Stimulated activated naive CD8-positive, alpha-beta T cell treated with anti-CD3 and anti-CD28 coated beads, Interleukin-15, Interleukin-2, amounts not matched to agents 100 ng/mL and 50 ng/mL, for 24 hours (primary cell): ENCODE results near the gene PIGT.

Source experiments
- H3K27ac Mint-ChIP-seq: one replicate; pipeline ENCODE4 v1.8.0; 2021; ENCODE audit warnings: mild to moderate bottlenecking, mixed read lengths
- H3K27me3 Mint-ChIP-seq: one replicate; pipeline ENCODE4 v1.8.0; 2021; ENCODE audit warnings: mixed read lengths
- H3K36me3 Mint-ChIP-seq: one replicate; pipeline ENCODE4 v1.8.0; 2021; ENCODE audit warnings: low read depth, mixed read lengths
- H3K4me1 Mint-ChIP-seq: one replicate; pipeline ENCODE4 v1.8.0; 2021; ENCODE audit warnings: low read depth, mixed read lengths
- H3K4me3 Mint-ChIP-seq: one replicate; pipeline ENCODE4 v1.8.0; 2021; ENCODE audit warnings: mild to moderate bottlenecking, mixed read lengths
- H3K9me3 Mint-ChIP-seq: one replicate; pipeline ENCODE4 v1.8.0; 2021; ENCODE audit warnings: mixed read lengths

Gene PIGT

DNA sequence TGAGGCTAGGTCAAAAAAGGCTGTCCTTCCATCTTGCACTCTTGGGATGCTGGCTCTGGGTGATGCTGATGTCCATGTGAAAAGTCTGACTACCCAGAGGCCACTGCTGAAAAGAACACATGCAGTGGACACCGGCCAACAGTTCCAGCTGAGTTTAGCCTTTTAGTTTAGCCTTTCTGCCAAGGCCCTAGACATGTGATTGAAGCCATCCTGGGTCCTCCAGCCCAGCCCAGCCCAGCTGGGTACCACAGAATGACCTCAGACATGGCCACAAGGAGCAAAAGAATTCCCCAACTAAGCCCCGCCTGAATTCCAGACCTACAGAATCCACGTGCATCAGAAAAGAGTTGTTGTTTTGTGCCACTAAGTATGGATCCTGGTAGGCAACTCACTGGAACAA is 17.4 kb downstream of the PIGT start:
- Mint-ChIP-seq H3K4me1 (peaks cover 27% of the 10 kb centered on the region), H3K4me3 (no peak overlapping the region), H3K27ac (no peak overlapping the region), H3K36me3 (peaks cover 25% of the 10 kb centered on the region), H3K9me3 (no peaks in the 10 kb centered on the region), H3K27me3 (no peaks in the 10 kb centered on the region)

GRCh38 chr20:45433976-45434375 is 18.0 kb downstream of the PIGT start:
- no peaks in the 10 kb centered on the region for H3K27me3 Mint-ChIP-seq
- H3K4me1 Mint-ChIP-seq = peaks cover 27% of the 10 kb centered on the region
- peaks cover 25% of the 10 kb centered on the region for H3K36me3 Mint-ChIP-seq
- H3K9me3 Mint-ChIP-seq = no peaks in the 10 kb centered on the region
- no peak overlapping the region for H3K4me3 Mint-ChIP-seq
- no peak overlapping the region for H3K27ac Mint-ChIP-seq

- H3K9me3 Mint-ChIP-seq = no peaks in the 10 kb centered on the region
- H3K27me3 Mint-ChIP-seq = no peaks in the 10 kb centered on the region
- H3K36me3 Mint-ChIP-seq = peaks cover 15% of the 10 kb centered on the region
- peak overlapping the region; percentile 58 for H3K27ac Mint-ChIP-seq
- peaks cover 26% of the 10 kb centered on the region for H3K4me1 Mint-ChIP-seq
- H3K4me3 Mint-ChIP-seq = peak overlapping the region; percentile 73
Observed at GRCh38 chr20:45436732-45437485, 21.0 kb downstream of the PIGT start.

GRCh38 chr20:45440424-45440823 is 24.5 kb downstream of the PIGT start:
- no peaks in the 10 kb centered on the region for H3K36me3 Mint-ChIP-seq
- H3K9me3 Mint-ChIP-seq = no peaks in the 10 kb centered on the region
- H3K27me3 Mint-ChIP-seq = peaks cover 10% of the 10 kb centered on the region
- peaks cover 30% of the 10 kb centered on the region for H3K4me1 Mint-ChIP-seq
- no peak overlapping the region for H3K4me3 Mint-ChIP-seq
- H3K27ac Mint-ChIP-seq = no peak overlapping the region

GRCh38 chr20:45440891-45441685 is 25.1 kb downstream of the PIGT start:
- no peak overlapping the region for H3K4me3 Mint-ChIP-seq
- H3K36me3 Mint-ChIP-seq = no peaks in the 10 kb centered on the region
- H3K9me3 Mint-ChIP-seq = no peaks in the 10 kb centered on the region
- peaks cover 28% of the 10 kb centered on the region for H3K4me1 Mint-ChIP-seq
- H3K27ac Mint-ChIP-seq = no peak overlapping the region
- peaks cover 10% of the 10 kb centered on the region for H3K27me3 Mint-ChIP-seq

- H3K27me3 Mint-ChIP-seq = peaks cover 15% of the 10 kb centered on the region
- H3K9me3 Mint-ChIP-seq = no peaks in the 10 kb centered on the region
- H3K27ac Mint-ChIP-seq = no peak overlapping the region
- no peaks in the 10 kb centered on the region for H3K36me3 Mint-ChIP-seq
- no peak overlapping the region for H3K4me3 Mint-ChIP-seq
- peaks cover 23% of the 10 kb centered on the region for H3K4me1 Mint-ChIP-seq
Observed at GRCh38 chr20:45441746-45442145, 25.8 kb downstream of the PIGT start.

DNA sequence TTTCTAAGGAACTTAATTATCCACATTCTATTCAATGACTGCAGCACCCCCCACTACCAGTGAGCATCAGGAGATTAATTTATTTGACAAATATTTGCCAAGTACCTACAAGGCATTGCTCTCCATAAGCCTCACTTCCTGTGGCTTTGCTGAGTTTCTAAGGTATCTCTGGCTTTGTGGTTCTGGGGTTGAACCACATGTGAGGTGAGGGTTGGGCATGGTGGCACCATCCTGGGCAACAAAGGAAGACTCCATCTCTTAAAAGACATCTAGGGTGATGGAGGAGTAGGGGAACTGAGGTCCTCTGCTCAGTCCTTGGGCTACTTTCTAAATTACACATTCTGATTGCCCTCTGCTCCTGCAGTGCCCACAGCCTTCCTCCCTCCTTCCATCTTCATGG is 28.1 kb downstream of the PIGT start:
- Mint-ChIP-seq H3K27me3 (peaks cover 15% of the 10 kb centered on the region), H3K4me3 (no peak overlapping the region), H3K9me3 (no peaks in the 10 kb centered on the region), H3K27ac (no peak overlapping the region), H3K4me1 (peaks cover 19% of the 10 kb centered on the region), H3K36me3 (peaks cover 4% of the 10 kb centered on the region)

GRCh38 chr20:45445805-45446562 is 30.0 kb downstream of the PIGT start:
- no peak overlapping the region for H3K4me3 Mint-ChIP-seq
- no peaks in the 10 kb centered on the region for H3K9me3 Mint-ChIP-seq
- peaks cover 15% of the 10 kb centered on the region for H3K27me3 Mint-ChIP-seq
- H3K4me1 Mint-ChIP-seq = peaks cover 19% of the 10 kb centered on the region
- no peak overlapping the region for H3K27ac Mint-ChIP-seq
- peaks cover 4% of the 10 kb centered on the region for H3K36me3 Mint-ChIP-seq

DNA sequence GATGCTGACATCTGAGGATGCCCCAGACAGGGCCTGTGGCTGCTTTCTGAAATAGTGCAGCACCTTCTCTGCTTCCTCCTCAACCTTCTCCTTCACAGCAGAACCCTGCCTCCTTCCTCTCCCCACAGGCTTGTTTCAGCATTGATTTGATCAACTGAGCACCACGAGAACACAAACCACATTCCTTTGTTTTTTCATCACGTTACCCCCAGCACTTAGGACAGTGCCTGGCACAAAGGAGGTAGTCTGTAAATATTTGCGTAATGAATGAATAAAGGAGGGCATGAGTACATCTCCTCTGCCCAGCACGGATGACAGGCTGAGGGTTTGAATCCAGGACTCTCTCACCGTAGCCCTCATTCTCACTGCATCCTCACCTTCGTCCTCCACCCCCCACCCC is 32.3 kb downstream of the PIGT start:
- Mint-ChIP-seq H3K9me3 (no peaks in the 10 kb centered on the region), H3K4me3 (no peak overlapping the region), H3K27ac (no peak overlapping the region), H3K36me3 (peaks cover 4% of the 10 kb centered on the region), H3K27me3 (peaks cover 18% of the 10 kb centered on the region), H3K4me1 (peaks cover 21% of the 10 kb centered on the region)

DNA sequence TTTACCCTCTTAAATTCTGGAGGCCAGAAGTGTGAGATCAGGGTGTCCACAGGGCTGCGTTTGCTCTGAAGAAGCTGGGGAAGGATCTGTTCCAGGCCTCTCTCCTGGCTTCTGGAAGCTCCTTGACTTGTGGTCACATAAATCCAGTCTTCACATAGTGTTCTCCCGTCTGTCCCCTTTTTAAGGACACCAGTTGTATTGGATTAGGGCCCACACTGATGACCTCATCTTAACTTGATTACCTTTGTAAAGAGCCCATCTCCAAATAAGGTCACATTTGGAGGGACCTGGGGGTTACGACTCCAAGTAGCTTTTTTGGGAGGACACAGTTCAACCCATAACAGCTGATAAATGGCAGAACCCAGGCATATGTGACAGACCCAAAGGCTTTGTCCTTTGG is 33.6 kb downstream of the PIGT start:
- Mint-ChIP-seq H3K27ac (no peak overlapping the region), H3K4me3 (no peak overlapping the region), H3K9me3 (no peaks in the 10 kb centered on the region), H3K36me3 (peaks cover 4% of the 10 kb centered on the region), H3K27me3 (peaks cover 11% of the 10 kb centered on the region), H3K4me1 (peaks cover 10% of the 10 kb centered on the region)

- H3K36me3 Mint-ChIP-seq = peaks cover 4% of the 10 kb centered on the region
- H3K27me3 Mint-ChIP-seq = peaks cover 8% of the 10 kb centered on the region
- H3K27ac Mint-ChIP-seq = no peak overlapping the region
- H3K4me1 Mint-ChIP-seq = peaks cover 7% of the 10 kb centered on the region
- H3K4me3 Mint-ChIP-seq = no peak overlapping the region
- H3K9me3 Mint-ChIP-seq = no peaks in the 10 kb centered on the region
Observed at GRCh38 chr20:45450097-45450818, 34.3 kb downstream of the PIGT start.

GRCh38 chr20:45452238-45452637 is 36.3 kb downstream of the PIGT start:
- Mint-ChIP-seq H3K27me3 (peaks cover 3% of the 10 kb centered on the region), H3K36me3 (peaks cover 4% of the 10 kb centered on the region), H3K27ac (no peak overlapping the region), H3K9me3 (no peaks in the 10 kb centered on the region), H3K4me3 (no peak overlapping the region), H3K4me1 (peaks cover 7% of the 10 kb centered on the region)

DNA sequence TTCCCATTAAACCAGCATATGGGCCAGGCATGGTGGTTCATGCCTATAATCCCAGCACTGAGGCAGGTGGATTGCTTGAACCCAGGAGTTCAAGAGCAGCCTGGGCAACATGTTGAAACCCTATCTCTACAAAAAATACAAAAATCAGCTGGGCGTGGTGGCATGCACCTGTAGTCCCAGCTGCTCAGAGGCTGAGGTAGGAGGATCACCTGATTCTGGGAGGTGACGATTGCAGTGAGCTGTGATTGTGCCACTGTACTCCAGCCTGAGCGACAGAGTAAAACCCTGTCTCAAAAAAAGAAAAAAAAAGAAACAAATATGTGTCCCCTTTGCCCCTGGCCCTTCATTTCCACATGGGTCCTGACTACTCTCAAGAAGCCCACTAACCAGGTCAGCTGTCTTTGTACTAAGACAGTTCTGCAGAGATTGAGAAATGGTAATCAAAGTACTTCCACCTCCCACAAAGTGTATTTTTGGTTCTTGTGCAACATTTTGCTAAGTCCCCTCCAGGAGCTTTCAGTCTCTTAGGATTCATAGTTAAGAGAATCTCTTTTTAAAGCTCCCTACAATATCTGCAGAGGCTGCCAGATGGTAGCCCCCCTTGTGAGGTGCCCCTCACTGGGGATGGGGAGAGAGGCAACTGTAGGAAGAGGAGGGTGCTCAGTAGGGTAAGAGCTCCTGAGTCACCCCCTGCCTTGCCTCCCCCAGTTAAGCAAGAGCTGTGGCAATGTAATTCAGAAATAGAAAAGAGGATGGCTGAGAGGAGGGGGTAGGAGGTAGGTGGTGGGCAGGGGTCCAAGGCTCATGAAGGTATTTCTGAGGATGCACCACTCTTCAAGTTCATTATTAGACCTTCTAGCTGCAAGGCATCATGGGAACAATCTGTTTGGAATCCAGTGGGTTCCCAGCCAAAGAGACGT is 37.1 kb downstream of the PIGT start:
- Mint-ChIP-seq H3K4me3 (no peak overlapping the region), H3K36me3 (peaks cover 4% of the 10 kb centered on the region), H3K9me3 (no peaks in the 10 kb centered on the region), H3K27ac (no peak overlapping the region), H3K4me1 (peaks cover 7% of the 10 kb centered on the region), H3K27me3 (peaks cover 3% of the 10 kb centered on the region)

GRCh38 chr20:45456632-45457031 is 40.7 kb downstream of the PIGT start:
- no peak overlapping the region for H3K27ac Mint-ChIP-seq
- peaks cover 14% of the 10 kb centered on the region for H3K4me1 Mint-ChIP-seq
- no peaks in the 10 kb centered on the region for H3K36me3 Mint-ChIP-seq
- no peak overlapping the region for H3K4me3 Mint-ChIP-seq
- H3K27me3 Mint-ChIP-seq = peaks cover 7% of the 10 kb centered on the region
- H3K9me3 Mint-ChIP-seq = no peaks in the 10 kb centered on the region
